NCI-H748 treated with DMSO at 0.1 percent for 48 hours (cell line): ENCODE measurements around the gene PCDH19.
A peak's percentile ranks its signal among the peaks of the same experiment; 100 is the strongest.

Source experiments
- DNase-seq: peaks from one replicate; lab custom pipeline; 2025; lab: John Stamatoyannopoulos, UW

The PCDH19 gene

DNA sequence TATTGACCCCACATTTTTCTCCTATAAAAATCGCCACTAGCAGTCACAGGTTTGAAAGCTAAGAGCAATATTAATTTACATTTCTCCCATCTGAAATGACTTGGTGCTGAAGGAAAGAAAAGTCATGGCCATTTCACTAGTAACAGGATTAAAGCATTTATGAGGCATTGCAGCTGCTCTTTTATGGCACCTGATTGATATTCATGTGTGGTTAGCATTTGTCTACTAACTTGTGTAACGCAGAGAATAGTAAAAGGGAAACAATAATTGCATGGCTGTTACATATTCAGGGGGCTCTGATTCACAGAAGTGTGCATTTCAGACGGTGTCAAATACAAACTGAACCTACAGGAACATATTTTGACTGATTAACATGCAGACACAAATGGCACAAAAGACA lies 5.2 kb downstream of the PCDH19 start:
- no peak for DNase-seq

GRCh38 chrX:100395781-100396180 lies 14.3 kb downstream of the PCDH19 start:
- no peak for DNase-seq

- DNase-seq = no peak
Measured at GRCh38 chrX:100381619-100382018, 28.5 kb downstream of the PCDH19 start.

GRCh38 chrX:100379388-100379986 lies 30.6 kb downstream of the PCDH19 start:
- peak; percentile 28 for DNase-seq

- DNase-seq = no peak
Measured at GRCh38 chrX:100377826-100378225, 32.2 kb downstream of the PCDH19 start.

GRCh38 chrX:100376576-100376975 lies 33.5 kb downstream of the PCDH19 start:
- no peak for DNase-seq

- no peak for DNase-seq
Measured at GRCh38 chrX:100373673-100374072, 36.4 kb downstream of the PCDH19 start.

- no peak for DNase-seq
Measured at GRCh38 chrX:100368167-100368566, 41.9 kb downstream of the PCDH19 start.

DNA sequence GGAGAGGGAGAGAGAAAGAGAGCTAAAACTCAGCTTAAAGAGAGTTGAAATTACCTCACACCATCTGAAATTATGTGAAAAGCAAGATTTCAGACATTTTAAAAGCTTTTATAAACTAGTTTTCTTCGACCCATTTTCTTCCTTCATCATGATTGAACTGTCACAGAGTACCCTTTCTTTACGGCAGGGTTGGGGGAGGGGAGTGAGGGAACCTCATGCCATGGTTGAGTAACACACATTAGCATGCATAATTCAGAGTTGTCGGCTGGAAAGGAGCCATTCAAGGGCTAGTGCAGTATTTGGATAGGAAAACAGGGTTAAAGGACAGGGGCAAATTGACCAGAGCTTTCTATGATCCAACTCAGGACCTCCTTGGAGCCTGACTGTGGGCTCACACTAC lies 46.2 kb downstream of the PCDH19 start:
- no peak for DNase-seq

GRCh38 chrX:100358766-100359165 lies 51.3 kb downstream of the PCDH19 start:
- DNase-seq = peak; percentile 72

DNA sequence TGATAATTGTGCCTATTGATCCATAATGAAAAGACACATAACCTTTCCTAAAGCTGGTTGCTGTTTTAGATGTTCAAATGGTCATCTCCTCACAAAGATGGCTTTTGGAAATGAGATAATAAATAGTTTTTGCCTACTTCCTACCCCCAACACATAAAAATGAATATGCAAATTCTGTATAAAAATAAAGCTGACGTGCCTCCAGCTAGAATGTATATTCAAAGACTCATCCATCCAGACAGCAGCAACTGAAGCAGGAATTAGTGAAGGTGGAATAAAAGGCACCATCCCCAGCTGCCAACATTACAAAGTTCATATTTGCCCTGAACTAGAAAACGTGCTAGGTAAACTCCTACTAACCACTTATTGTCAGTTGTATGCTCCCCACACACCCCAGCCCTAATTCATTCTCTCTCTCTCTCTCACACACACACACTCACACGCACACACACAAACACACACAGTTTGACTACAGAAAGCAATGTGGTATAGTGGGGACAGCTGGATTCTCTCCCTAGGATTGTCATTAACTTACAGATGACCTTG lies 53.6 kb downstream of the PCDH19 start:
- DNase-seq = no peak

- DNase-seq = no peak
Measured at GRCh38 chrX:100355680-100356079, 54.4 kb downstream of the PCDH19 start.

- DNase-seq = no peak
Measured at GRCh38 chrX:100353326-100353725, 56.7 kb downstream of the PCDH19 start.

DNA sequence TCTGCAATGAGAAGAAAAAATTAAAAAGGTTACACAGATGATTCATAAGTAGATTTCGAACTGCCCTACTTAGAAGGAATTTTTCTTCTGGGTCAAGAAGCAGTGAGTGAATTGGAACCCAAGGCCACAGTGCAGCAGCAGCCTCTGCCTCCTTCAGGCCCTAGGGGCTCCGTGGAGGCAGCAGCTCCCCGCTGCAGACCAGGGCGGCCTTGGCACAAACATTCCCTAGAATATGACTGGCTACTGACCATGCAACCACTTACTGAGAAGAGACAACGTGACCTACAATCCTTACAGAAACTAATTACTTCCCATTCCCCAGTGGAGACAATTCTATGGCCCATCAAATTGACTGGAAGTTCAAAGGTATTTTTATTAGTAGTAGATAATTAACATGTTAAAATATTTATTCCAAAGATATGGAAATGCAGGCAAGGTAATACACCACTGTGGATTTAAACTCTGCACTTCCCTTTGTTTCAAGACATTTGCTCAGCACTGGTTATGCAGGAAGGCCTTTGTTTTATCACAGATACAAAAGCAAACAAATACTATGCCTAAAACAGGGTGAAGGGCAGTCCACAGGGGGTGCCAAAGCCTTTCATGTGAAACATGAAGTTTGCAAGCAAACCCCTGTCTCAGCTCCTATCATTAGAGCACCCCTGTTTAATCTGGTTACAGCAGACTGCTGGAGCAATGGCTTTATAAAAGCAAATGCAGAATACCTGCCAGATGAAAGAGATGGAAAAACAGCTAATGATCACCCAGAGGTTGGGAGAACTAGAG lies 59.2 kb downstream of the PCDH19 start:
- no peak for DNase-seq

DNA sequence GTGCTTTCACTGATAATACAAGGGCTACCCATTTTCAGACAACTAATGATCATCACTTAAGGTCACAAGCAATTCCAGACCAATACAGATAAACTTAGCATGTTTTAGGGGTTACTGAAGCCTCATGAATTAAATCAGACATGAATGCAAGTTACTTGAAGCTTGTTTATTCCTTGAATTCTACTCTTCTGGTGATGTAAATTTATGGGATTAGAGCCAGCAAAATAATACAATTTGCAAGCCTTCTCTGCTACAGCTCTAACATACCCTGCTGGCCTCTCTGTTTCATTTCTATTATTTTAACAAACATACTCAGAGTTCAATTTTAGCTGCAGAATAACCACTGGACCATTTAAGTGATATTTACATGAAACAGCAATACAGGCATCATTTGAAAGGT lies 60.7 kb downstream of the PCDH19 start:
- no peak for DNase-seq

- no peak for DNase-seq
Measured at GRCh38 chrX:100341142-100341510, 68.9 kb downstream of the PCDH19 start.

DNA sequence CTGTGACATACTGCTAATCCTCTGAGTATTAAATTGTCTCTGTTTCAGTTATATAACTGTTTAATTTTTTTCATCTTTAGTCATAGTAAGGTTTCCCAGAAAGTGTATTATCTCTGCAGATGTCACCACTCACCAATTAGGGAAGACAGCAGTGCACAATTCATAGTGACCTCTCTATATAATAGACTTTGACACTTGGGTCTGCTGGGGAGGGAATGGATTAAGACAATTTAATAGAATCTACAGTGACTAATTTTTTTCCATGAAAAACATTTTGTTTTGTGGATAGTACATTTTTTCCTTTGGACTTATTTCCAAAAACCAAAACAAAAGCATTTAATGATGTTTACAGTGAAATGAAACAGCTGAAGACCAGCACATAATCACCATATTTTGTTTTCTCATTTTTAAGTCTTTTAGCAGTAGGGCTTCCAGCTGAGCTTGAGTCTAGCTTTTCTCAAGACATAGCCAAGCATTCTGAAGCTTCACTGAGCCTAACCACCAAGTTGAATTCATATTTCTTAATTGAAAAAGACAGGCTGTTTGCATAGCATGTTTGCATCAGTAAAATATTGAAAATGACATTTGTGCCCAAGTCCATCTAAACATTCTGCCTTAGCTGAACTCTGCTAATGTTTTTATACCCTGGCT lies 69.5 kb downstream of the PCDH19 start:
- DNase-seq = no peak

GRCh38 chrX:100328351-100328750 lies 81.7 kb downstream of the PCDH19 start:
- no peak for DNase-seq

GRCh38 chrX:100319716-100320115 lies 90.4 kb downstream of the PCDH19 start:
- DNase-seq = no peak

DNA sequence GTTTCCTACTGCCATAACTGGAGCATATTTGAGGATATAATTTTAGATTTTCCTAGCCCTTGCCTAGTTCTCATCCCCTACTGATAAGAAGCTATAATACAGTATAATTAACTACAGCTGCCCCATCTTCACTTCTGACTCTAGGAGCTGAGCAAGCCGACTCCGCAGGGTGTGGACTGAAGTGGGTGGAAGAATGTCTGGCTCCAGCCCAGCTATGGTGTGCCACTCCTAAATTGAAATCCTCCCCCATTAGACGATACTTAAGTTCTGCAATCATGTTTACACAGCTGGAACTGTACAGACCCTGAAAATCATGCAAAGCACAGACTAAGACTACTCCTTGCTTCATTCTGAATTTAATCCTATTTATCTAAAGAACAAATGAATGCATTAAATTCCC lies 93.1 kb downstream of the PCDH19 start:
- DNase-seq = peak; percentile 61

- no peak for DNase-seq
Measured at GRCh38 chrX:100315566-100315965, 94.5 kb downstream of the PCDH19 start.

DNA sequence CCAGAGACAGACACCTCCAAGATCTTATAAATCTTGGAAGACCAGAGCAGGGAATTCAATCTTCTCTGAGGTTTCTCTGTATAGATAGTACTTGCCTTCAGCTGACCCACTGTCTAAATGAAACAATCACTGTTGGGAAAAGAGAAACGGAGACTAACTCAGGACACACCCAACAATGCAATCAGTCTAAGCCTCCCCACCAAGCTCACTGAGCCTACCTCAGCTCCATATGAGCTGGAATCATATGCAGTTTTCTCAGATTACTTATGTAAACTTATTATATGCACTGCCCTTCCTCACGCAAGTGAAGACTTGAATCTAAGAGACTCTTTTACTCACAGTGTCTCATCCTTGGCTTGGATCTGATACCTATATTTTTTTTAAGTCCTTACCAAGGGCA lies 110.5 kb downstream of the PCDH19 start:
- no peak for DNase-seq

GRCh38 chrX:100297728-100298127 lies 112.3 kb downstream of the PCDH19 start:
- no peak for DNase-seq
